Upper lobe of left lung (tissue), 6 donors: ENCODE data around the gene INO80D. TPM values are rescaled to one million over a fixed set of nuclear protein-coding genes. Genes with fewer than 3 reads are reported as not detected.
A peak's percentile ranks its signal among the peaks of the same experiment; 100 is the strongest.
"Not testable (repeated sequence)": the region's sequence is repeated elsewhere in the genome, so short reads cannot be mapped to it uniquely, and the experiment has no call there.

Experiments
- ATAC-seq, 2 donors: fragments of 200-7000 bp; cut with Tn5 transposase; one replicate each; pipeline ENCODE4 v1.9.1; 2022; ENCODE audit warnings: mild to moderate bottlenecking in 2 of 2, moderate library complexity in 2 of 2; ENCODE audit not compliant: low FRiP score in 2 of 2
- DNase-seq, 2 donors: peaks; one replicate each; pipeline ENCODE4 v3.0.0-alpha.2; 2019 to 2020
- H3K27ac ChIP-seq, 4 donors: fragments of 200-600 bp; sonication (generic); one replicate each; pipeline ENCODE4 v1.5.1; 2016 to 2019
- H3K27me3 ChIP-seq, 4 donors: fragments of 200-600 bp; sonication (generic); one replicate each; pipeline ENCODE4 v1.5.1; 2017 to 2019
- H3K36me3 ChIP-seq, 4 donors: fragments of 200-600 bp; sonication (generic); one replicate each; pipeline ENCODE4 v1.5.1; 2016 to 2019
- H3K4me1 ChIP-seq, 4 donors: fragments of 200-600 bp; sonication (generic); one replicate each; pipeline ENCODE4 v1.5.1; 2018 to 2019
- H3K4me3 ChIP-seq, 4 donors: fragments of 200-600 bp; sonication (generic); one replicate each; pipeline ENCODE4 v1.5.1; 2017 to 2019; ENCODE audit warnings: mild to moderate bottlenecking in 2 of 4, moderate library complexity in 1 of 4
- H3K9me3 ChIP-seq, 4 donors: fragments of 200-600 bp; sonication (generic); one replicate each; pipeline ENCODE4 v1.5.1; 2018 to 2019
- CTCF ChIP-seq, 6 experiments: fragments of 450-650 bp in 4 of 6; fragments of 200-600 bp in 2 of 6; sonication (generic) in 2 of 6; IDR thresholded peaks; one replicate each; pipeline ENCODE4 v1.5.1; 2016 to 2019; ENCODE audit warnings: antibody characterized with exemption in 6 of 6
- EP300 ChIP-seq, 4 donors: sonication (generic); formaldehyde crosslinking; IDR thresholded peaks; one replicate each; pipeline ENCODE4 v1.5.1; 2017; ENCODE audit warnings: antibody characterized with exemption in 4 of 4, control low read depth in 2 of 4
- POLR2A ChIP-seq, 4 donors: fragments of 450-650 bp; IDR thresholded peaks; one replicate each; pipeline ENCODE4 v1.5.1; 2016 to 2017; ENCODE audit warnings: antibody characterized with exemption in 4 of 4, mild to moderate bottlenecking in 2 of 4
- POLR2AphosphoS5 ChIP-seq, 2 donors: sonication (generic); formaldehyde crosslinking; IDR thresholded peaks; one replicate each; pipeline ENCODE4 v1.5.1; 2017; ENCODE audit warnings: antibody characterized with exemption in 2 of 2
- WGBS, 2 donors: methylation state at CpG; one replicate each; pipeline ENCODE4 v1.1.5; 2017 to 2018; 5-methylcytosine and 5-hydroxymethylcytosine counted together
- total RNA-seq, 6 donors: library from RNA; depleted of rRNA in 4 of 6; stranded (reverse); fragments of >200 nt in 4 of 6; gene quantifications; one replicate each; pipeline versions ENCODE4 v1.1.0 to v1.2.1, GENCODE V29; 2016 to 2021
- donor health status: DM: no; HTN: no; CAD: no; lungs with moderate emphysema.
- donor health status: DM: no; HTN: yes; CAD: no; lungs with severe emphysema.

INO80D gene
- total RNA-seq, 6 donors from 2014 or later, result 13.0 to 50.3 (median 21.9) TPM

- ATAC-seq, result no peak
- Histone ChIP-seq H3K27ac (no peak overlapping the region), H3K27me3 (no peaks in the 10 kb centered on the region), H3K4me1 (no peaks in the 10 kb centered on the region), H3K4me3 (no peak overlapping the region), H3K36me3 (no peaks in the 10 kb centered on the region), H3K9me3 (no peaks in the 10 kb centered on the region)
- 93% methylated on average over 4 of the region's 4 CpGs for WGBS, 2 donors
- no peak for TF ChIP-seq EP300 (IDR thresholded peaks at IDR 0.05)
- DNase-seq, result no peak
These were observed 19.1 kb upstream of the INO80D start for GRCh38 chr2:206105038-206105437.

- H3K4me3 ChIP-seq, H3K27ac ChIP-seq, H3K27me3 ChIP-seq, H3K9me3 ChIP-seq, H3K4me1 ChIP-seq, ATAC-seq, H3K36me3 ChIP-seq: not testable (repeated sequence)
- DNase-seq, result peak in 1 of 2 donors; percentile 78
- WGBS, 2 donors, result 78 to 90% methylated on average over 13 to 19 of the region's 19 CpGs
These were observed 12.9 kb upstream of the INO80D start for GRCh38 chr2:206098872-206099271.

DNA sequence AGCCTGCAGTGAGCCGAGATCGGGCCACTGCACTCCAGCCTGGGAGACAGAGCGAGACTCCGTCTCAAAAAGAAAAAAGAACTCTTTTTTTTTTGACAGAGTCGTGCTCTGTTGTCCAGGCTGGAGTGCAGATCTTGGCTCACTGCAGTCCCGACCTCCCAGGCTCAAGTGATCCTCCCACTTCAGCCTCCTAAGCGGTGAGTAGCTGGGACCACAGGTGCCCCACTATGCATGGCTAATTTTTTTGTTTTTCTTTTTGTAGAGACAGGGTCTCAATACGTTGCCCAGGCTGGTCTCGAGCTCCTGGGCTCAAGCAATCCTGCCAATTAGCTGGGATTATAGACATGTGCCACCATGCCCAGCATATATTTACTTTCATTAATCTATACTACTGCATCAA is 12.5 kb upstream of the INO80D start:
- Histone ChIP-seq H3K36me3 (no peaks in the 10 kb centered on the region), H3K4me1 (no peaks in the 10 kb centered on the region), H3K27me3 (no peaks in the 10 kb centered on the region), H3K27ac (no peak overlapping the region), H3K9me3 (no peaks in the 10 kb centered on the region), H3K4me3 (no peak overlapping the region)
- no peak for TF ChIP-seq POLR2AphosphoS5 (IDR thresholded peaks at IDR 0.05)
- no peak for TF ChIP-seq POLR2A (IDR thresholded peaks at IDR 0.05)
- TF ChIP-seq EP300 (IDR thresholded peaks at IDR 0.05), result no peak
- TF ChIP-seq CTCF (IDR thresholded peaks at IDR 0.05), result no peak
- 80 to 89% methylated on average over 9 of the region's 9 CpGs for WGBS, 2 donors
- ATAC-seq, result no peak
- DNase-seq, result no peak

DNA sequence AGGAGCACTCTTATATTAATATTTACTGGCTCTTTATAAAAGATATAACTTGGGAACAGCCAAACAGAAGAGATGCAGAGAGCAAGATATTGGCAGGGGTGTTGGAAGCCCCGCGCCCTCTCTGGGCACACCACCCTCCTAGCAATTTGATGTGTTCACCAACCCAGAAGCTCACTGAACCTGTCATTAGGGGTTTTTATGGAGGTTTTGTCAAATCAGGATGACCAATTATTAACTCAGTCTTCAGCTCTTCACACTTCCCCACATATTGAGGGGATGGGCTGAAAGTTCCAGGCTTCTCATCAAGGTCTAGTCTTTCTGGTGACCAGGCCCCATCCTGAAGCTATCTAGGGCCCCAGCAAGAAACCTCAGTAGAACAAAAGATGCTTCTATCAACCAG is 10.9 kb upstream of the INO80D start:
- no peak overlapping the region for H3K27ac ChIP-seq
- H3K4me3 ChIP-seq, result no peak overlapping the region
- no peak for DNase-seq
- no peaks in the 10 kb centered on the region for H3K27me3 ChIP-seq
- H3K36me3 ChIP-seq, result no peaks in the 10 kb centered on the region
- 93 to 100% methylated on average over 2 of the region's 2 CpGs for WGBS, 2 donors
- ATAC-seq, result no peak
- TF ChIP-seq POLR2AphosphoS5 (IDR thresholded peaks at IDR 0.05) (no peak), POLR2A (IDR thresholded peaks at IDR 0.05) (no peak), EP300 (IDR thresholded peaks at IDR 0.05) (no peak)
- H3K9me3 ChIP-seq, result no peaks in the 10 kb centered on the region
- no peaks in the 10 kb centered on the region for H3K4me1 ChIP-seq

DNA sequence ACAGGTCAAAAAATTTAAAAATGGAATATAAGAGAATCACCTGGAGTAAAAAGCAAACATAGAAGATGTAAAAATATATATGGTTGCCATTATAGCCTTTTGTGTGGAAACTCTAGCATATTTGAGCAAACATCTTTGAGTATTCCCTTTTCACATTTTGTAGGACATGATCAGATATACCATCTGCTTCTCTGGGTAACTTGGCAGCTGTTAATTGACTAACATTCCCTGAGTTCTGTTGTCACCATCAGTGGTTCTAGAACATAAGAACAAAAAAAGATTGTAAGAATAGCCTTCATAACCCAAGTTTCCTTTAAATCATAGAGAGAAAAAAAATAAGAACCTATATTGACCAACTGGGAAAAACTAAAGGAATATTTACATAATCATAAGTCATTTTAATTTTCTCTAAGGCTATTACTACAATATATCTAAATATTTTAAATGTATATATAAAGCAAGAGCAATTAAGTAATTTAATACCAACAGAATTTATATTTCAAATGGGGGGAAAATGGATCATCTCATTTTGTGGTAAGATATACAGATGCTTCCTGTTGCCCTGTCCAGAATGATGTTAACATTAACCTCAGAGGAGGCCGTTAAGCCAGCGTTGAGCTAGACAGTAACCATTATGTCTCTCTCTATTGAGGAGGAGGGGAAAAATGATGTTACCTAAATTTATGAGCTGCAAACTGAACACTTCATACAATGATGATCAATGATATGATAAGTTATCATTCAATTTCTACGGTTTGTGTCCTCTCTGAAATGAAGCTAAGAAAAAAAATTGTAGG is 9.8 kb upstream of the INO80D start:
- ATAC-seq (no peak), DNase-seq (no peak)
- TF ChIP-seq EP300 (IDR thresholded peaks at IDR 0.05), result no peak
- TF ChIP-seq POLR2AphosphoS5 (IDR thresholded peaks at IDR 0.05), result no peak
- no peak for TF ChIP-seq CTCF (IDR thresholded peaks at IDR 0.05)
- no peak for TF ChIP-seq POLR2A (IDR thresholded peaks at IDR 0.05)
- WGBS, 2 donors, result 41 to 61% methylated on average over 3 of the region's 3 CpGs
- no peak overlapping the region for H3K27ac ChIP-seq
- H3K9me3 ChIP-seq, result no peaks in the 10 kb centered on the region
- H3K4me3 ChIP-seq, result no peak overlapping the region
- H3K4me1 ChIP-seq, result no peaks in the 10 kb centered on the region
- H3K36me3 ChIP-seq, result peaks cover 0 to 3% (median 2%) of the 10 kb centered on the region in 4 donors
- no peaks in the 10 kb centered on the region for H3K27me3 ChIP-seq

GRCh38 chr2:206092297-206092696 is 6.3 kb upstream of the INO80D start:
- Histone ChIP-seq H3K27me3 (no peaks in the 10 kb centered on the region), H3K9me3 (no peaks in the 10 kb centered on the region), H3K27ac (no peak overlapping the region), H3K4me1 (peaks cover 2 to 10% (median 5%) of the 10 kb centered on the region in 4 donors), H3K36me3 (peaks cover 0 to 12% (median 4%) of the 10 kb centered on the region in 4 donors), H3K4me3 (no peak overlapping the region)
- 88 to 90% methylated on average over 2 of the region's 2 CpGs for WGBS, 2 donors
- DNase-seq (no peak), ATAC-seq (no peak)
- TF ChIP-seq POLR2AphosphoS5 (IDR thresholded peaks at IDR 0.05) (no peak), POLR2A (IDR thresholded peaks at IDR 0.05) (no peak), CTCF (IDR thresholded peaks at IDR 0.05) (no peak), EP300 (IDR thresholded peaks at IDR 0.05) (no peak)
